ENCODE results near the gene MAGEA10. TPM values are rescaled to one million over a fixed set of nuclear protein-coding genes. Genes with fewer than 3 reads are reported as not detected.
"Not testable (repeated sequence)": the region's sequence is repeated elsewhere in the genome, so short reads cannot be mapped to it uniquely, and the experiment has no call there.

MAGEA10 gene
- total RNA-seq, result not detected in 2 replicates

GRCh38 chrX:152138388-152138784 is at the start of gene MAGEA10:
MAGEA10 (minus strand) TSS chrX:152138577; CDS start chrX:152135620, 2,957 bp downstream.
- no peak for DNase-seq (ENCODE audit: low read depth in 2 of 2)

DNA sequence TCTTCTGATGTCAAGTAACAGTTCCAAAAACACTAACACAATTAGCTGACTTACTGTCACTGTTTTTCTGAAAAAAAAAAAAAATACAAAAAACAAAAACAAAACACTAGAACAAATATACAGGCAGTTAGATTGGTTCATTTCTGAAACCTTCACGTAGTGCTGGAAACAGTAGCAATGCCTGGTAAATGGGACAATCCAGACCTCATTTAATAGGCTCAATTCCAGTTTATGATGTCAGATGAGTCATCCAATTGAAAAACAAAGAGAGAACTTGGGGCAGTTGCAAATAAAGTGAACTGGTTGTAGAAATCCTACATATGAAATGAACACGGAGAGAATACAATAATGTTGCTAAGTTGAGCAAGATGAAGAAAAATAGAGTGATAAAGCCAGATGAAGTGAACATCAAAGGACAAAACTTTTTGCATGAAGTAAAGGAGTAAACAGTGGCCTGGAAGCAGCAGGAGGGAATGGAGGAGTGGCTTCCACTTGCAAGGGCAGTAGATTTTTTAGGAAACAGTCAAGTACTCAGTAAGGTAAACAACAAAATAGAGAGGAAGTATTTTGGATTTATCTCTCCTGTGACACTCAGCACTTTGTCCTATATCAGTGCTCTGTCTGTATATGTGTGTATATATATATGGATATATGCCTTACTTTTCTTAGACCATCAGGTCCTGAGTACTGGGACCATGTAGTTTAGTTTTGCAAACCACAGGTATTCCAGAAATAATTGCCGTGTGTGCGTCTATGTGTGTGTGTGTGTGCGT is 39.3 kb upstream of the MAGEA10 start:
- no peak for DNase-seq (ENCODE audit: low read depth in 2 of 2)

DNA sequence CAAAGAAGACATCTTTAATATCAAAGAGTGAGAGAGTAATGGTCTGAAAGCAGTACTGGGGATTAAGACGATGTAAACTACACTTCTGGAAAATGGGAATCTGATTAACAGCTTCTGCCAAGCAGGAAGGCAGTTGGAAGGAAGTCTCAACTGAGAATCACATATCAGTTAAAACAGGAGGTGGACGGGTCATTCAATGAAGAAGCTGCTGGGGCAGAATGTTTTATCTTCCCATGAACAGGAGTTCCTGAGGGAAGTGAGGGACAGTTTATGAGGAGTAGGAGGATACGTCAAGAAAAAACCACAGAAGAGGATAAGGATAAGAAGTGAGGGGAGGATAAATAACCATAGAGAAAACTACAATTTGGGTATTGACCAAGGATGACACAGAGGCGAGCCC is 38.7 kb upstream of the MAGEA10 start:
- no peak for DNase-seq (ENCODE audit: low read depth in 2 of 2)

DNA sequence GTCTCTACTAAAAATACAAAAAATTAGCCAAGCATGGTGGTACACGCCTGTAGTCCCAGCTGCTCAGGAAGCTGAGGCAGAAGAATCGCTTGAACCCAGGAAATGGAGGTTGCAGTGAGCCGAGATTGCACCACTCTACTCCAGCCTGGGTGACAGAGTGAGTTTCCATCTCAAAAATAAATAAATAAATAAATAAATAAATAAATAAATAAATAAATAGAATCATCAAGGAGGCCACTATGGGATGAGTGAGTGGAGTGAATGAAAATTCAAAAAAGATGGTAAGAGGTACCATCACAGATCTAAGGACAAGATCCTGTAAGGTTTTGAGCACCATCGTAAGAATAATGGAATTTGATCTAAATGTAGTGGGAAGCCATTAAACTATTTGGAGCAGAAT is 37.5 kb upstream of the MAGEA10 start:
- DNase-seq (ENCODE audit: low read depth in 2 of 2), result not testable (repeated sequence)

DNA sequence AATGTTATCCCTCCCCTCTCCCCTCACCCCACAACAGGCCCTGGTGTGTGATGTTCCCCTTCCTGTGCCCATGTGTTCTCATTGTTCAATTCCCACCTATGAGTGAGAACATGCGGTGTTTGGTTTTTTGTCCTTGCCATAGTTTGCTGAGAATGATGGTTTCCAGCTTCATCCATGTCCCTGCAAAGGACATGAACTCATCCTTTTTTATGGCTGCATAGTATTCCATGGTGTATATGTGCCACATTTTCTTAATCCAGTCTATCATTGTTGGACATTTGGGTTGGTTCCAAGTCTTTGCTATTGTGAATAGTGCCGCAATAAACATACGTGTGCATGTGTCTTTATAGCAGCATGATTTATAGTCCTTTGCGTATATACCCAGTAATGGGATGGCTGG is 35.5 kb upstream of the MAGEA10 start:
- not testable (repeated sequence) for DNase-seq (ENCODE audit: low read depth in 2 of 2)

DNA sequence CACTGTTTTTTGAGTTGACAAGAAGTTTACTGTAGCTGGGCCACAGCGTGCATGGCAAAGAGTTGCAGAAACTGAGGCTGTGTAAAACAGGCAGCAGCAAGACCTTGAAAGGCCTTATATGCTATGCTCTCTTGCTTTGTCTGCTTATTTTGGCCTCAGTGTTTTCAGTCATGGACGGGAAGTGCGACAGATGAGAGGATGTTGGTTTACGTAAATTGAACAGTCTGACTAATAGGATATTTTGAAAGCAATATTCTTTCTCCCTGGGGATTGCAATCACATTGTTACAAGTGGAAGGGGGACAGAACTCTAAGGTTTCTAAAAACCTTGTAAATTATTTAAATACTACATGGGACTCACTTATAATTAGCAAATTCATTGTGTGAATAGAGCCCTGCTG is 32.2 kb upstream of the MAGEA10 start:
- DNase-seq (ENCODE audit: low read depth in 2 of 2), result peak; percentile 0 to 18

DNA sequence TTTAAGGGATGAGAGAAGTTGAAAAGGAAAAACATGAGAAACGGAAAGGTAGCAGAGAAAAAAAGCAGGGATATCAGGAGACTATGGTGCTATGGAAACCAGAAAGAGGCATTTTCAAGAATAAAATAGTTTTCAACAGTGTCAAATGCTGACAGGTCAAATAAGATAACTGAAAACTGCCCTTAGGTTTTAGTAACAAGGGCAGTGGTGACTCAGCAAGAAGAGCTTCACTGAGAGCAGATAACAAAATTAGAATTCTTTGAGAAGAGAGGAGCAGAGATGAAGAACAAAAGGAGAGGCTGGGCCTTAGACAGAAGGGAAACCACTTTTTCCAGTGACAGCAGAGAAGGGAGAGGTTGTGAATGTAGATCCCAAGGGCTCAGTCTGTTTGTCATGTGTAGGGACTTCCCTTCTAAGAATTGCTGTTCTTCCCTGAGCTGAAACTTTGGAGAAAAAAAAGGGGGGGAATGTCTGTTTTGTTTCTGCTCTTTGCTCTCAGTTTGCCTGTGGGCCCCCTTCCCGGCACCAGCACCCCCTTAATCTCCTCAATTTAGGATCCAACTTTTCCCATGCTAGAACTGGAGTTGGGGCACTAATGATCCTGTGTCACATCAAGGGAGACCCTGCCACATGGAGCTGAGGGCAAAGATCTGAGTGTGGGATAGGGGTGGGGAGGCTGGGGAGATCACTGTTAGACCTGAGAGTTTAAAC is 26.8 kb upstream of the MAGEA10 start:
- DNase-seq (ENCODE audit: low read depth in 2 of 2), result no peak

DNA sequence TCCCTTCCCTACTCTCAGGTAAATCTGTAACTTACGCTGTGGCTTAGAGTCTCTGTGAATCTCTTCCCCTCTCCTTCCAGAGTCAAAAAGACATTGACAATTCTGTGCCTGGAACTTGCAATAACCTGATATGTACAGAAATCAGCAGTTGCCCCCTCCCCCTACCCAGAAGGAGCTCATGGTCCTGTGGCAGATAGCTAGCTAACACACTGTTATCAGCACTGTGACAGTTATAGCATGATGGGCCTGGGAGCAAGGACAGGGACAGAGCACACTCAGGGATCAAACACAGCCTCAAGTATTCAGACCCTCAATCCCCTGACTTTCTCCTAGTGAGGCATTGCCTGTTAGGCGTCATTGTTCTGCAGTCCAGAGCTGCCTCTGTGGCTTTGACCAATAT is 18.7 kb upstream of the MAGEA10 start:
- DNase-seq (ENCODE audit: low read depth in 2 of 2), result no peak

DNA sequence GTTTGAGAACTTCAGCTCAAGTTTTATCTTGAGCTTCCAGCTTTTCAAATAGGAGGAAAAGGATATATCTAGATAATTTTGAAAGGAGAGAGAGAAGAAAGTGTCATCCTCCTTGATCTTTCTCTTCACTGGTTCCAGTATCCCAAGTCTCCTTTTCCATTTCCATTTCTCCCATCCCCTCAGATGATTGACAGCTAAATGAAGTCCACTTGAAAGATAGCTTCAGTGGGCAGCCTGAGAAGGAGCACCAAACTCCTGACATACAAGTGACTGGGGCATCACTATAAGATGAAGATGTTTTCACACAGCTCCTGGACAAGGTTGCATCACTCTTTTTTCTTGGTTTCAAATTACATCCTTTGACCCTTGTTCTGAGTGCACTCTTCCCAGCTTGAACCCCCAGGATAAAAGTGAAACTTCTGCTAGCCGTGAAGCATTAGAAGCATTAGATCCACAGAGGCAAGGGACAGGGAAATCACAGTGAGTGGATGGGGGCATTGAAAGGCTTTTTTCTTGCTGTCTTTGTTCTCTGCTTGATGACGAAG is 17.5 kb upstream of the MAGEA10 start:
- DNase-seq (ENCODE audit: low read depth in 2 of 2), result no peak

DNA sequence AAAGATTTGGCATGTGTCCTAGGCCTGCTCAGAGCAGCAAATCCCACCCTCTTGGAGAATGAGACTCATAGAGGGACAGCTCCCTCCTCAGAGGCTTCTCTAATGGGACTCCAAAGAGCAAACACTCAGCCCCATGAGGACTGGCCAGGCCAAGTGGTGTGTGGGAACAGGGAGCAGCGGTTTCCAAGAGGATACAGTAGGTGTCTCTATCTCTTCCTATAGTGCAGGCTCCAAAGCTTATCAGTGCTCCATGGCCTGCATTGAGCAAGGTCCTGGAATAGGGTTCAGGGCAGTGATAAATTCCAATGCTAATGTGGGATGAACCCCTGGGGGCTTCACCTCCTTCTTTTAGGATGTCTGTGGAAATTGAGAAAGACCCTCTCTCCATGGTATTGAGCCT is 15.7 kb upstream of the MAGEA10 start:
- DNase-seq (ENCODE audit: low read depth in 2 of 2), result no peak

- DNase-seq (ENCODE audit: low read depth in 2 of 2), result no peak
These were observed 12.9 kb upstream of the MAGEA10 start for GRCh38 chrX:152151256-152151655.

GRCh38 chrX:152149648-152150047 is 11.3 kb upstream of the MAGEA10 start:
- no peak for DNase-seq (ENCODE audit: low read depth in 2 of 2)

- DNase-seq (ENCODE audit: low read depth in 2 of 2), result no peak
These were observed 1.2 kb upstream of the MAGEA10 start for GRCh38 chrX:152139589-152139988.

- DNase-seq (ENCODE audit: low read depth in 2 of 2), result no peak
These were observed 498 bp downstream of the MAGEA10 start for GRCh38 chrX:152137771-152138387.

GRCh38 chrX:152136312-152136711 is 2.1 kb downstream of the MAGEA10 start:
- DNase-seq (ENCODE audit: low read depth in 2 of 2), result no peak

DNA sequence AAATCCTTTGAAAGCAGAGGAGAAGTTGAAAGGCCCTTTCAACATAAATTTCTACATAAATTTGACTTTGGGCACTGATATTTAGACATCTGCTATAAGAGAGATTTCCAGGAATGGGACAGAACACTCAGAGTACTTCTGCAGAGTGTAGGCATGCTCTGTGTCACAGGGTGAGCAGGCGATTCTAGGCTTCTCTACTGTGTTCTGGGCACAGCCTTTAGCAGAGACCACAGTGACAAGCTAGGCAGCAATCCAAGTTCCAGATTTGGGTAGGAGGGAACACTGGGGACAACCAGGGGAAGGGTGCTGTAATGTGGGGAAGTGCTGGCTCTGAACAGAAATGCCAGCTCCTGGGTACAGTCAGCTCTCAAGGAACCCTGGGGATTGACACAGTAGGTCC is 6.9 kb downstream of the MAGEA10 start:
- DNase-seq (ENCODE audit: low read depth in 2 of 2), result no peak

GRCh38 chrX:152129069-152129844 is 9.1 kb downstream of the MAGEA10 start:
- not testable (repeated sequence) for DNase-seq (ENCODE audit: low read depth in 2 of 2)

DNA sequence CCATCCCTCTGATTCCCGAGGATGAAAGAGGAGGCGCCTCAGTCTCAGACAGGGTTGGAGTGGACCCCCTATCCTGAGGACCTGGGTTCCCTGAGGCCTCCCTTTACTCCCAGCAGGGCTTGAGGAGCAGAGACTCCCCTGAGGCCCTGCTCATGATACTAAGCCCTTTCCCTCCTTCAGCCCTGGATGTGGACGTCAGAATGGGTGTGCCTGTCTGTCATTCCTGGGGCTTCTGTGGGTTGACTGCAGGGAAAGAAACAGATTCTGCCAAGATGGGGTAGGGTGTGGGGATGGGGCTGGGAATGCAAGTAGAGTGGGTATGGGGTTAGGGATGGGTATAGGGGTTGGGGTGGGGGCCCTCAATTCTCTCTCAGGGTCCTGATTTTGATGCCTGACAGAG is 21.1 kb downstream of the MAGEA10 start:
- no peak for DNase-seq (ENCODE audit: low read depth in 2 of 2)

GRCh38 chrX:152108527-152108926 is 29.9 kb downstream of the MAGEA10 start:
- DNase-seq (ENCODE audit: low read depth in 2 of 2), result no peak

GRCh38 chrX:152103866-152104265 is 34.5 kb downstream of the MAGEA10 start:
- no peak for DNase-seq (ENCODE audit: low read depth in 2 of 2)

DNA sequence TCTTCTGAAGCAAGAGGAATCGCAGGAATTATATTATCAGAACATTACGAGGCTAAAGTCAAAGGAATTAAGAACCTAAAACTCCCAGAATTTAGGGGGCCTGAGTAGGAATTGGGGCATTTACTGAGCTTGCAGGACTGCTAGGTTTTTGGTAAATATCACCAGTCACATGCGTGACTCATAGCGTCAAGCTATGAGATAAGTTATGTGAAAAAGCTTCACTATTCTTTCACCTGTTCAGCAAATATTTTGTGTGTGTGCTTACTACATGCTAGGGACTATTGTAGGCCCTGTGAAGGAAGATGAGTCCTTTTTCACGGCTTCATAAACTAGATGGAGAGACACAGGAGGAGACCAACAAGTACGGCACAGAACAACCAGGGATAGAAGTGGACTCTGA is 52.2 kb downstream of the MAGEA10 start:
- no peak for DNase-seq (ENCODE audit: low read depth in 2 of 2)
